IMR-90 (cell line): ENCODE results near the gene SRPK3. TPM values are rescaled to one million over a fixed set of nuclear protein-coding genes. Genes with fewer than 3 reads are reported as not detected.
A peak's percentile ranks its signal among the peaks of the same experiment; 100 is the strongest.

ENCODE experiments used
- ATAC-seq: fragments of 200-7000 bp; cut with Tn5 transposase; 2 replicates; pipeline ENCODE4 v1.9.1; 2020; ENCODE audit warnings: low read depth, mild to moderate bottlenecking, moderate library complexity
- BruUV-seq: library from RNA; stranded (reverse); fragments of 400-500 nt; replicated peaks from 2 replicates; lab custom pipeline; 2021; lab: Mats Ljungman, UMichigan
- CTCF ChIA-PET: fragments of 300-600 bp; formaldehyde crosslinking; extraction: SDS; loops from one replicate; lab custom pipeline; 2021; ENCODE audit warnings: antibody characterized with exemption; lab: Yijun Ruan, JAX
- POLR2A ChIA-PET: fragments of 300-600 bp; sonication (Branson Sonifier 250); formaldehyde crosslinking; loops from one replicate; lab custom pipeline; 2022; ENCODE audit warnings: antibody characterized with exemption; ENCODE audit not compliant: unreplicated experiment; lab: Charles Lee
- DNase-seq: peaks from one replicate; pipeline ENCODE4 v3.0.0; 2013
- H2AFZ ChIP-seq: replicated peaks from 2 replicates; pipeline ENCODE3; 2013; ENCODE audit warnings: low read length, mild to moderate bottlenecking; ENCODE audit not compliant: poor library complexity
- H2AK5ac ChIP-seq: 2 replicates; pipeline ENCODE4 v1.6.1; 2013; ENCODE audit warnings: low read depth, low read length, inconsistent platforms
- H2AK9ac ChIP-seq: replicated peaks from 2 replicates; pipeline ENCODE3; 2013; ENCODE audit warnings: mild to moderate bottlenecking, low read depth, low read length, moderate library complexity; ENCODE audit not compliant: poor library complexity
- H2BK120ac ChIP-seq: 2 replicates; pipeline ENCODE4 v1.6.1; 2013; ENCODE audit warnings: low read depth, low read length, inconsistent platforms
- H2BK15ac ChIP-seq: 3 replicates; pipeline ENCODE4 v1.6.1; 2013; ENCODE audit warnings: low read depth, low read length, inconsistent platforms
- H2BK20ac ChIP-seq: 2 replicates; pipeline ENCODE4 v1.6.1; 2013; ENCODE audit warnings: low read depth, mild to moderate bottlenecking, inconsistent platforms, low read length, moderate library complexity
- H2BK5ac ChIP-seq: 2 replicates; pipeline ENCODE4 v1.6.1; 2013; ENCODE audit warnings: mild to moderate bottlenecking, low read depth, low read length, inconsistent platforms; ENCODE audit not compliant: poor library complexity, severe bottlenecking
- H3K14ac ChIP-seq: replicated peaks from 2 replicates; pipeline ENCODE4 v1.6.1; 2013; ENCODE audit warnings: low read depth, low read length, inconsistent platforms
- H3K18ac ChIP-seq: 2 replicates; pipeline ENCODE4 v1.6.1; 2013; ENCODE audit warnings: low read depth, low read length, control low read depth
- H3K23ac ChIP-seq: 2 replicates; pipeline ENCODE4 v1.6.1; 2013; ENCODE audit warnings: low read depth, low read length, inconsistent platforms
- H3K27ac ChIP-seq: 2 replicates; pipeline ENCODE4 v1.5.1; 2013; ENCODE audit warnings: mild to moderate bottlenecking, control low read depth, low read length; ENCODE audit not compliant: insufficient read depth
- H3K27me3 ChIP-seq: 2 replicates; pipeline ENCODE4 v1.6.1; 2013; ENCODE audit warnings: low read length; ENCODE audit not compliant: control insufficient read depth, insufficient read depth
- H3K36me3 ChIP-seq: 2 replicates; pipeline ENCODE4 v1.6.1; 2013; ENCODE audit warnings: low read length, mixed read lengths; ENCODE audit not compliant: control insufficient read depth, insufficient read depth
- H3K4ac ChIP-seq: 2 replicates; pipeline ENCODE4 v1.6.1; 2013; ENCODE audit warnings: low read depth, low read length, inconsistent platforms
- H3K4me1 ChIP-seq: 2 replicates; pipeline ENCODE4 v1.6.1; 2013; ENCODE audit warnings: low read length, mixed read lengths; ENCODE audit not compliant: control insufficient read depth, insufficient read depth
- H3K4me2 ChIP-seq: 2 replicates; pipeline ENCODE4 v1.6.1; 2013; ENCODE audit warnings: low read depth, mild to moderate bottlenecking, control low read depth, low read length, moderate library complexity
- H3K4me3 ChIP-seq: 2 replicates; pipeline ENCODE4 v1.5.1; 2013; ENCODE audit warnings: low read depth, mild to moderate bottlenecking, control low read depth, low read length, moderate library complexity; ENCODE audit not compliant: insufficient read depth
- H3K56ac ChIP-seq: 2 replicates; pipeline ENCODE4 v1.6.1; 2013; ENCODE audit warnings: low read length, inconsistent platforms; ENCODE audit not compliant: insufficient read depth; ENCODE audit errors: extremely low read depth
- H3K79me1 ChIP-seq, 2 experiments: 2 replicates each; pipeline ENCODE4 v1.6.1; 2013; ENCODE audit warnings: low read length in 2 of 2, inconsistent platforms in 1 of 2, low read depth in 1 of 2
- H3K9ac ChIP-seq: 2 replicates; pipeline ENCODE4 v1.6.1; 2013; ENCODE audit warnings: low read depth, low read length, control low read depth
- H3K9me1 ChIP-seq: 2 replicates; pipeline ENCODE4 v1.6.1; 2013; ENCODE audit warnings: low read length, inconsistent platforms; ENCODE audit not compliant: insufficient read depth
- H3K9me3 ChIP-seq: 2 replicates; pipeline ENCODE4 v1.6.1; 2013; ENCODE audit warnings: low read length; ENCODE audit not compliant: control insufficient read depth, insufficient read depth
- H4K20me1 ChIP-seq: 2 replicates; pipeline ENCODE4 v1.6.1; 2013; ENCODE audit warnings: low read length, inconsistent platforms; ENCODE audit not compliant: insufficient read depth
- H4K5ac ChIP-seq: 2 replicates; pipeline ENCODE4 v1.6.1; 2013; ENCODE audit warnings: mild to moderate bottlenecking, low read depth, low read length, control low read depth
- H4K8ac ChIP-seq, 2 experiments: 2 replicates each; pipeline ENCODE4 v1.6.1; 2013; ENCODE audit warnings: low read depth in 2 of 2, low read length in 2 of 2, control low read depth in 1 of 2, inconsistent platforms in 1 of 2
- H4K91ac ChIP-seq: 2 replicates; pipeline ENCODE4 v1.6.1; 2013; ENCODE audit warnings: low read depth, low read length, inconsistent platforms; ENCODE audit not compliant: insufficient read depth
- BHLHE40 ChIP-seq: fragments of 150-350 bp; IDR thresholded peaks from 2 replicates; pipeline ENCODE4 v1.6.1; 2016; ENCODE audit warnings: mild to moderate bottlenecking, low read depth, low read length
- CEBPB ChIP-seq: IDR thresholded peaks from 2 replicates; pipeline ENCODE4 v1.6.1; 2012; ENCODE audit warnings: low read depth, low read length, improper control_type of control experiment
- CHD1 ChIP-seq: IDR thresholded peaks from 2 replicates; pipeline ENCODE4 v1.6.1; 2012; ENCODE audit warnings: low read depth, low read length, improper control_type of control experiment
- FOS ChIP-seq: fragments of 150-350 bp; IDR thresholded peaks from 2 replicates; pipeline ENCODE4 v1.6.1; 2016; ENCODE audit warnings: low read depth, low read length
- MAFK ChIP-seq: IDR thresholded peaks from 2 replicates; pipeline ENCODE4 v1.6.1; 2012; ENCODE audit warnings: low read depth, low read length, improper control_type of control experiment
- MAZ ChIP-seq: IDR thresholded peaks from 2 replicates; pipeline ENCODE4 v1.6.1; 2012; ENCODE audit warnings: low read depth, mild to moderate bottlenecking, low read length, improper control_type of control experiment, moderate library complexity, borderline replicate concordance
- MXI1 ChIP-seq: IDR thresholded peaks from 2 replicates; pipeline ENCODE4 v1.6.1; 2012; ENCODE audit warnings: low read depth, mild to moderate bottlenecking, low read length, moderate library complexity, borderline replicate concordance
- NFE2L2 ChIP-seq: fragments of 150-350 bp; IDR thresholded peaks from 2 replicates; pipeline ENCODE4 v1.6.1; 2016; ENCODE audit warnings: low read depth, mild to moderate bottlenecking, low read length
- POLR2A ChIP-seq: IDR thresholded peaks from 2 replicates; pipeline ENCODE4 v1.6.1; 2012; ENCODE audit warnings: mild to moderate bottlenecking, low read depth, low read length
- RAD21 ChIP-seq: IDR thresholded peaks from 2 replicates; pipeline ENCODE4 v1.6.1; 2012; ENCODE audit warnings: low read length, improper control_type of control experiment
- RCOR1 ChIP-seq: IDR thresholded peaks from 2 replicates; pipeline ENCODE4 v1.6.1; 2012; ENCODE audit warnings: mild to moderate bottlenecking, low read length, improper control_type of control experiment; ENCODE audit not compliant: insufficient replicate concordance
- RFX5 ChIP-seq: IDR thresholded peaks from 2 replicates; pipeline ENCODE4 v1.8.0; 2012; ENCODE audit warnings: low read depth, mild to moderate bottlenecking, low read length, moderate library complexity
- SMC3 ChIP-seq: fragments of 150-350 bp; IDR thresholded peaks from 2 replicates; pipeline ENCODE4 v1.6.1; 2016; ENCODE audit warnings: low read depth, mild to moderate bottlenecking, antibody characterized with exemption, low read length, moderate library complexity
- WGBS, 2 experiments: methylation state at CpG; one replicate each; pipeline versions ENCODE4 v1.1.5 to v1.1.7; 2013; ENCODE audit warnings: missing lambda C conversion rate in 2 of 2; ENCODE audit not compliant: insufficient read length in 1 of 2; ENCODE audit errors: extremely low coverage in 2 of 2; 5-methylcytosine and 5-hydroxymethylcytosine counted together
- dilution Hi-C: fragments of 300-500 bp; cut with HindIII; formaldehyde crosslinking; loops from one replicate; pipeline ENCODE4 v1.14.3; 2018; ENCODE audit warnings: low sequenced_read_pairs; ENCODE audit not compliant: unreplicated experiment
- in situ Hi-C: fragments of 300-500 bp; cut with MboI; formaldehyde crosslinking; loops from 3 replicates; pipeline ENCODE4 v1.14.3; 2019; ENCODE audit warnings: low sequenced_read_pairs, inconsistent platforms, mixed read lengths
- intact Hi-C: fragments of 100-400 bp; cut with micrococcal nuclease; formaldehyde crosslinking; loops from 2 replicates; pipeline ENCODE4 v1.10.0; 2022
- polyA plus RNA-seq, 3 experiments: library from polyadenylated mRNA; depleted of rRNA; stranded (reverse); fragments of >200 nt; gene quantifications; 2 replicates each; pipeline ENCODE4 v1.2.3, GENCODE V29; 2012; ENCODE audit warnings: low replicate concordance in 1 of 3
- total RNA-seq: library from RNA; depleted of rRNA; stranded (reverse); fragments of >200 nt; gene quantifications from 2 replicates; pipeline ENCODE4 v1.2.3, GENCODE V29; 2012
- TF ChIP-seq, protein P1 (sequence below): conservative IDR thresholded peaks from 2 replicates; pipeline ENCODE4 v1.5.1; 2012; ENCODE audit warnings: mild to moderate bottlenecking, low read depth, low read length, improper control_type of control experiment
- TF ChIP-seq, protein P2 (sequence below): fragments of 150-350 bp; IDR thresholded peaks from 2 replicates; pipeline ENCODE4 v1.6.1; 2017; ENCODE audit warnings: mild to moderate bottlenecking, antibody characterized with exemption, low read length, low read depth
- TF ChIP-seq, protein P3 (sequence below): fragments of 150-350 bp; IDR thresholded peaks from 2 replicates; pipeline ENCODE4 v1.6.1; 2016; ENCODE audit warnings: low read depth, mild to moderate bottlenecking, low read length, moderate library complexity, borderline replicate concordance

SRPK3 gene
- total and polyA plus RNA-seq, 2 of the 4 experiments (the other 2 are of a cell fraction), result 0.36 to 0.70 TPM

DNA sequence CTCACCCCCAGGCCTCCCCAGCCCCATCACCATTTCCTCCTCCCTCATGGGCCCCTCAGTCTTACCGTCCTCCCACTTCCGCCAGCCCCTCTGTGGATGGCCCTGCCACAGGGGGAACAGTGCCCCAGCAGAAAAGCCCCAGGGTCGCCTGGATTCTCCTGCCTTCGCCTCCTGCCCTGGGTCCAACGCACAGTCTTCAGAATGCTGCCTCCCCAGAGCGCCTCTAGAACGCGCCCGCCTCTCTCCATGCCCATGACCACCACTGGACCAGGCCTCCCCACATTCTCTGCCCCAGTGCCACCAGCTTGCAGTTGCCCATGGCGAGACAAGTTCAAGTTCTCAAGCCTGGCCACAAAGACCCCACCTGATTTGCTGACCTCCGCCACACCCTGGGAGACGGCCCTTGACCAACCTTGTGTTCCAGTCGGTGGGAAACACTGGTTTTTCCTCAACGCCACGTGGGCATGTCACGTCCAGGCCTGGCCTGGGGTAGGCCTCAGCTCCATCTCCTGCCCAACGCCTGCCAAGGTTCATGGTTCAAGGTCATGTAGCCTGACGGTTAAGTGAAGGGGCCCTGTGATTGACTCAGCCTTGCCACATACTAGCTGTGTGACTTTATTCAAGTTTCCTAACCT is 17.4 kb upstream of the SRPK3 start:
- Histone ChIP-seq H3K9me1 (no peaks in the 10 kb centered on the region), H3K4me1 (peaks cover 17% of the 10 kb centered on the region), H4K91ac (no peak overlapping the region), H2AFZ (no peak overlapping the region), H2BK5ac (no peak overlapping the region), H3K79me1 (peaks cover 0 to 17% of the 10 kb centered on the region in 2 experiments; a peak in 2 of 4 replicates), H3K27ac (no peak overlapping the region), H3K23ac (no peak overlapping the region), H3K4me2 (no peak overlapping the region), H3K9ac (no peak overlapping the region), H3K4ac (no peak overlapping the region), H4K5ac (no peak overlapping the region), H2BK20ac (no peak overlapping the region), H3K9me3 (no peaks in the 10 kb centered on the region; the same call in 1 of the 2 replicates), H4K20me1 (no peaks in the 10 kb centered on the region; the same call in 1 of the 2 replicates), H3K27me3 (no peaks in the 10 kb centered on the region), H4K8ac (no peak overlapping the region), H2BK15ac (no peak overlapping the region), H2AK9ac (peak overlapping the region; percentile 31), H2BK120ac (no peak overlapping the region), H3K18ac (no peak overlapping the region), H3K14ac (no peak overlapping the region), H3K4me3 (no peak overlapping the region), H3K56ac (no peak overlapping the region), H2AK5ac (no peak overlapping the region), H3K36me3 (no peaks in the 10 kb centered on the region)
- 81% methylated on average over 12 of the region's 18 CpGs; no CpG with 5 or more reads in 1 of the 2 experiments for WGBS, 2 experiments
- ChIA-PET CTCF (interaction anchor here (0.9 to 1.5 kb wide), 2 partner anchors 9 to 183 kb away, joined by 3 read pairs; no protein-coding TSS in a partner anchor), POLR2A (no interaction called here)
- intact Hi-C loops, result no loop called here
- dilution Hi-C loops, result no loop called here
- ATAC-seq, result no peak
- no TSS peak for BruUV-seq
- DNase-seq, result no peak
- TF ChIP-seq MAZ (no peak), RFX5 (no peak), CEBPB (no peak), RCOR1 (no peak), SMC3 (no peak), RAD21 (no peak), CHD1 (no peak), FOS (no peak), NFE2L2 (no peak), MAFK (no peak), MXI1 (no peak), BHLHE40 (no peak), POLR2A (no peak)
- TF ChIP-seq, protein P1, sequence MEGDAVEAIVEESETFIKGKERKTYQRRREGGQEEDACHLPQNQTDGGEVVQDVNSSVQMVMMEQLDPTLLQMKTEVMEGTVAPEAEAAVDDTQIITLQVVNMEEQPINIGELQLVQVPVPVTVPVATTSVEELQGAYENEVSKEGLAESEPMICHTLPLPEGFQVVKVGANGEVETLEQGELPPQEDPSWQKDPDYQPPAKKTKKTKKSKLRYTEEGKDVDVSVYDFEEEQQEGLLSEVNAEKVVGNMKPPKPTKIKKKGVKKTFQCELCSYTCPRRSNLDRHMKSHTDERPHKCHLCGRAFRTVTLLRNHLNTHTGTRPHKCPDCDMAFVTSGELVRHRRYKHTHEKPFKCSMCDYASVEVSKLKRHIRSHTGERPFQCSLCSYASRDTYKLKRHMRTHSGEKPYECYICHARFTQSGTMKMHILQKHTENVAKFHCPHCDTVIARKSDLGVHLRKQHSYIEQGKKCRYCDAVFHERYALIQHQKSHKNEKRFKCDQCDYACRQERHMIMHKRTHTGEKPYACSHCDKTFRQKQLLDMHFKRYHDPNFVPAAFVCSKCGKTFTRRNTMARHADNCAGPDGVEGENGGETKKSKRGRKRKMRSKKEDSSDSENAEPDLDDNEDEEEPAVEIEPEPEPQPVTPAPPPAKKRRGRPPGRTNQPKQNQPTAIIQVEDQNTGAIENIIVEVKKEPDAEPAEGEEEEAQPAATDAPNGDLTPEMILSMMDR, result no peak
- TF ChIP-seq, protein P2, sequence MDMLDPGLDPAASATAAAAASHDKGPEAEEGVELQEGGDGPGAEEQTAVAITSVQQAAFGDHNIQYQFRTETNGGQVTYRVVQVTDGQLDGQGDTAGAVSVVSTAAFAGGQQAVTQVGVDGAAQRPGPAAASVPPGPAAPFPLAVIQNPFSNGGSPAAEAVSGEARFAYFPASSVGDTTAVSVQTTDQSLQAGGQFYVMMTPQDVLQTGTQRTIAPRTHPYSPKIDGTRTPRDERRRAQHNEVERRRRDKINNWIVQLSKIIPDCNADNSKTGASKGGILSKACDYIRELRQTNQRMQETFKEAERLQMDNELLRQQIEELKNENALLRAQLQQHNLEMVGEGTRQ, result no peak
- TF ChIP-seq, protein P3, sequence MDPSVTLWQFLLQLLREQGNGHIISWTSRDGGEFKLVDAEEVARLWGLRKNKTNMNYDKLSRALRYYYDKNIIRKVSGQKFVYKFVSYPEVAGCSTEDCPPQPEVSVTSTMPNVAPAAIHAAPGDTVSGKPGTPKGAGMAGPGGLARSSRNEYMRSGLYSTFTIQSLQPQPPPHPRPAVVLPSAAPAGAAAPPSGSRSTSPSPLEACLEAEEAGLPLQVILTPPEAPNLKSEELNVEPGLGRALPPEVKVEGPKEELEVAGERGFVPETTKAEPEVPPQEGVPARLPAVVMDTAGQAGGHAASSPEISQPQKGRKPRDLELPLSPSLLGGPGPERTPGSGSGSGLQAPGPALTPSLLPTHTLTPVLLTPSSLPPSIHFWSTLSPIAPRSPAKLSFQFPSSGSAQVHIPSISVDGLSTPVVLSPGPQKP, result no peak
- in situ Hi-C loops, result loop anchor here (10.0 kb wide), 1 partner anchor 201 kb away; no protein-coding TSS in a partner anchor
